Lung (tissue), 16 donors: Measurements from ENCODE around the gene PRAC2. TPM values are rescaled to one million over a fixed set of nuclear protein-coding genes. Genes with fewer than 3 reads are reported as not detected.

ENCODE experiments used
- ATAC-seq: fragments of 200-7000 bp; cut with Tn5 transposase; one replicate; pipeline ENCODE4 v1.9.1; 2020; ENCODE audit warnings: moderate number of reproducible peaks; ENCODE audit not compliant: insufficient read depth, low FRiP score
- DNase-seq, 3 donors: peaks; one replicate each; pipeline ENCODE4 v3.0.0-alpha.2; 2013 to 2017
- H3K27ac ChIP-seq, 2 donors: one replicate each; pipeline ENCODE4 v1.5.1; 2013; ENCODE audit warnings: mild to moderate bottlenecking in 2 of 2, moderate library complexity in 2 of 2, control low read depth in 1 of 2, inconsistent platforms in 1 of 2, low read depth in 1 of 2, low read length in 1 of 2
- H3K27me3 ChIP-seq, 3 donors: one replicate each; pipeline ENCODE4 v1.5.1; 2013; ENCODE audit warnings: low read length in 2 of 3; ENCODE audit not compliant: control insufficient read depth in 3 of 3, insufficient read depth in 3 of 3
- H3K36me3 ChIP-seq, 4 donors: one replicate each; pipeline ENCODE4 v1.5.1; 2013; ENCODE audit warnings: low read length in 4 of 4, mild to moderate bottlenecking in 1 of 4, moderate library complexity in 1 of 4; ENCODE audit not compliant: control insufficient read depth in 4 of 4, insufficient read depth in 4 of 4
- H3K4me1 ChIP-seq, 5 donors: one replicate each; pipeline ENCODE4 v1.5.1; 2013; ENCODE audit warnings: low read length in 5 of 5, mild to moderate bottlenecking in 2 of 5, moderate library complexity in 1 of 5; ENCODE audit not compliant: control insufficient read depth in 5 of 5, insufficient read depth in 5 of 5
- H3K4me3 ChIP-seq: one replicate; pipeline ENCODE4 v1.5.1; 2013; ENCODE audit warnings: mild to moderate bottlenecking, control low read depth, moderate library complexity
- H3K9ac ChIP-seq, 2 donors: one replicate each; pipeline ENCODE4 v1.5.1; 2013; ENCODE audit warnings: low read length in 2 of 2, control low read depth in 1 of 2; ENCODE audit not compliant: insufficient read depth in 1 of 2
- H3K9me3 ChIP-seq, 4 donors: one replicate each; pipeline ENCODE4 v1.5.1; 2013; ENCODE audit warnings: low read length in 3 of 4, mild to moderate bottlenecking in 1 of 4, moderate library complexity in 1 of 4; ENCODE audit not compliant: control insufficient read depth in 4 of 4, insufficient read depth in 3 of 4
- CTCF ChIP-seq: IDR thresholded peaks from 2 replicates; pipeline ENCODE4 v1.5.1; 2012; ENCODE audit warnings: mild to moderate bottlenecking; ENCODE audit errors: control extremely low read depth, extremely low read depth
- WGBS, 2 donors: extraction: QIAGEN DNeasy Blood & Tissue Kit; methylation state at CpG; one replicate each; pipeline ENCODE4 v1.1.7; 2013; 5-methylcytosine and 5-hydroxymethylcytosine counted together
- long read RNA-seq, 5 donors: transcript quantifications; one replicate each; lab custom pipeline, GENCODE V29; 2026
- polyA plus RNA-seq, 2 donors: library from polyadenylated mRNA; stranded (reverse); fragments of 200-250 nt; gene quantifications; one replicate each; pipeline ENCODE4 v1.2.1, GENCODE V29; 2013
- total RNA-seq, 2 donors: library from RNA; depleted of rRNA in 1 of 2; stranded (reverse); fragments of >200 nt in 1 of 2; gene quantifications; one replicate each; pipeline ENCODE4 v1.2.1, GENCODE V29; 2014 to 2021
- donor health status: control.
- donor health status: control.
- donor health status: Bipolar disorder and iron deficiency.
- donor health status: healthy.
- donor health status: DM: yes; HTN: yes; CAD: no.

Gene PRAC2
- total RNA-seq (not detected), polyA plus RNA-seq (not detected)
- long read RNA-seq, donor 1: 0 reads
- long read RNA-seq, donor 2: 0 reads
- long read RNA-seq, donor 3: 0 reads
- long read RNA-seq, donor 4: 0 reads
- long read RNA-seq, donor 5: 0 reads

GRCh38 chr17:48722915-48723422 lies at the start of gene PRAC2:
Gene PRAC2, plus strand, starts transcription at chr17:48723185. Its CDS starts 1,226 bp downstream, at chr17:48724411.
- DNase-seq (no peak), ATAC-seq (no peak)
- Histone ChIP-seq H3K4me3 (no peak within 1 kb of the TSS), H3K9ac (no peak within 1 kb of the TSS), H3K36me3 (no peaks in the 10 kb centered on the region), H3K27me3 (peaks cover 14 to 98% (median 97%) of the 10 kb centered on the region in 3 donors), H3K9me3 (peaks cover 0 to 18% (median 0%) of the 10 kb centered on the region in 4 donors), H3K4me1 (peaks cover 0 to 17% (median 0%) of the 10 kb centered on the region in 5 donors), H3K27ac (no peak within 1 kb of the TSS)
- no peak for TF ChIP-seq CTCF
- 3 to 4% methylated on average over 21 of the region's 21 CpGs for WGBS, 2 donors

GRCh38 chr17:48676963-48677558 lies 45.9 kb upstream of the PRAC2 start:
- H3K36me3 ChIP-seq: no peaks in the 10 kb centered on the region
- H3K27me3 ChIP-seq: peaks cover 2 to 68% (median 39%) of the 10 kb centered on the region in 3 donors
- TF ChIP-seq CTCF: no peak
- ATAC-seq (no peak), DNase-seq (no peak)
- 74 to 80% methylated on average over 6 of the region's 6 CpGs for WGBS, 2 donors
- no peak overlapping the region for H3K9ac ChIP-seq
- peaks cover 0 to 5% (median 0%) of the 10 kb centered on the region in 5 donors for H3K4me1 ChIP-seq
- H3K9me3 ChIP-seq: no peaks in the 10 kb centered on the region
- no peak overlapping the region for H3K4me3 ChIP-seq
- H3K27ac ChIP-seq: no peak overlapping the region

- ATAC-seq (peak; percentile 82), DNase-seq (peak; percentile 50 to 71 (median 53))
- H3K4me1 ChIP-seq: peaks cover 0 to 4% (median 0%) of the 10 kb centered on the region in 5 donors
- WGBS, 2 donors: 8 to 9% methylated on average over 39 to 41 of the region's 41 CpGs
- H3K4me3 ChIP-seq: no peak overlapping the region
- H3K27me3 ChIP-seq: peaks cover 2 to 74% (median 47%) of the 10 kb centered on the region in 3 donors
- no peak overlapping the region for H3K27ac ChIP-seq
- H3K36me3 ChIP-seq: no peaks in the 10 kb centered on the region
- H3K9me3 ChIP-seq: no peaks in the 10 kb centered on the region
- peak; percentile 74 for TF ChIP-seq CTCF
- H3K9ac ChIP-seq: no peak overlapping the region
Observed at GRCh38 chr17:48678141-48678971, 44.6 kb upstream of the PRAC2 start.
